Stomach smooth muscle (tissue), 2 donors: ENCODE data around the gene FAM200B.
A peak's percentile ranks its signal among the peaks of the same experiment; 100 is the strongest.

Source experiments
- H3K27ac ChIP-seq: one replicate; pipeline ENCODE4 v1.7.0; 2013; ENCODE audit warnings: mild to moderate bottlenecking, low read length, inconsistent platforms
- H3K27me3 ChIP-seq, 2 donors: one replicate each; pipeline ENCODE4 v1.7.0; 2013; ENCODE audit warnings: low read length in 2 of 2; ENCODE audit not compliant: insufficient read depth in 2 of 2, control insufficient read depth in 1 of 2
- H3K36me3 ChIP-seq, 2 donors: one replicate each; pipeline ENCODE4 v1.7.0; 2013; ENCODE audit warnings: low read length in 2 of 2; ENCODE audit not compliant: control insufficient read depth in 2 of 2, insufficient read depth in 2 of 2
- H3K4me1 ChIP-seq: one replicate; pipeline ENCODE4 v1.7.0; 2013; ENCODE audit warnings: low read length; ENCODE audit not compliant: control insufficient read depth, insufficient read depth
- H3K4me3 ChIP-seq, 2 donors: one replicate each; pipeline ENCODE4 v1.7.0; 2013; ENCODE audit warnings: low read length in 2 of 2
- H3K9ac ChIP-seq, 2 donors: one replicate each; pipeline ENCODE4 v1.7.0; 2013; ENCODE audit warnings: low read length in 2 of 2, mild to moderate bottlenecking in 1 of 2
- H3K9me3 ChIP-seq, 2 donors: one replicate each; pipeline ENCODE4 v1.7.0; 2013; ENCODE audit warnings: low read length in 2 of 2; ENCODE audit not compliant: control insufficient read depth in 2 of 2
- donor health status: healthy.
- donor health status: Pancreatic carcinoma.

FAM200B gene

GRCh38 chr4:15654593-15655222 lies 26.9 kb upstream of the FAM200B start:
- peaks cover 4% of the 10 kb centered on the region for H3K4me1 ChIP-seq

GRCh38 chr4:15655223-15656037 lies 26.2 kb upstream of the FAM200B start, which contains the start of gene FBXL5:
FBXL5 (minus strand) TSS chr4:15655357; CDS start chr4:15655287, 70 bp downstream.
- Histone ChIP-seq H3K4me1 (peaks cover 4% of the 10 kb centered on the region), H3K36me3 (no peaks in the 10 kb centered on the region)

More at GRCh38 chr4:15654593-15655222, 26.9 kb upstream of the FAM200B start:
- Histone ChIP-seq H3K4me3 (peak overlapping the region; percentile 84 to 86), H3K9ac (peak overlapping the region; percentile 80 to 87), H3K27ac (peak overlapping the region; percentile 78), H3K9me3 (no peaks in the 10 kb centered on the region), H3K36me3 (no peaks in the 10 kb centered on the region), H3K27me3 (no peaks in the 10 kb centered on the region)

GRCh38 chr4:15656038-15656470 lies 25.6 kb upstream of the FAM200B start:
- H3K36me3 ChIP-seq = no peaks in the 10 kb centered on the region
- H3K4me1 ChIP-seq = peaks cover 4% of the 10 kb centered on the region
- peak overlapping the region; percentile 97 for H3K27ac ChIP-seq
- no peaks in the 10 kb centered on the region for H3K27me3 ChIP-seq
- no peaks in the 10 kb centered on the region for H3K9me3 ChIP-seq
- peak overlapping the region; percentile 58 to 84 for H3K4me3 ChIP-seq
- H3K9ac ChIP-seq = peak overlapping the region; percentile 84 to 95

More at GRCh38 chr4:15655223-15656037, 26.2 kb upstream of the FAM200B start, which contains the start of gene FBXL5:
- Histone ChIP-seq H3K27me3 (no peaks in the 10 kb centered on the region), H3K9me3 (no peaks in the 10 kb centered on the region), H3K4me3 (peak within 1 kb of the TSS; percentile 84 to 86), H3K27ac (peak within 1 kb of the TSS; percentile 97), H3K9ac (peak within 1 kb of the TSS; percentile 87 to 95)

- Histone ChIP-seq H3K9me3 (no peaks in the 10 kb centered on the region), H3K4me1 (no peaks in the 10 kb centered on the region), H3K9ac (no peak overlapping the region), H3K4me3 (no peak overlapping the region), H3K27me3 (no peaks in the 10 kb centered on the region), H3K27ac (no peak overlapping the region), H3K36me3 (no peaks in the 10 kb centered on the region)
Observed at GRCh38 chr4:15657366-15657765, 24.3 kb upstream of the FAM200B start.

- no peak overlapping the region for H3K9ac ChIP-seq
- no peaks in the 10 kb centered on the region for H3K9me3 ChIP-seq
- no peaks in the 10 kb centered on the region for H3K27me3 ChIP-seq
- no peak overlapping the region for H3K27ac ChIP-seq
- H3K36me3 ChIP-seq = no peaks in the 10 kb centered on the region
- no peaks in the 10 kb centered on the region for H3K4me1 ChIP-seq
- no peak overlapping the region for H3K4me3 ChIP-seq
Observed at GRCh38 chr4:15658136-15658770, 23.4 kb upstream of the FAM200B start.

- no peaks in the 10 kb centered on the region for H3K4me1 ChIP-seq
- H3K9me3 ChIP-seq = no peaks in the 10 kb centered on the region
- no peak overlapping the region for H3K4me3 ChIP-seq
- H3K27me3 ChIP-seq = no peaks in the 10 kb centered on the region
- H3K9ac ChIP-seq = no peak overlapping the region
- H3K27ac ChIP-seq = no peak overlapping the region
- H3K36me3 ChIP-seq = no peaks in the 10 kb centered on the region
Observed at GRCh38 chr4:15658781-15659180, 22.8 kb upstream of the FAM200B start.

GRCh38 chr4:15659768-15660570 lies 21.7 kb upstream of the FAM200B start:
- Histone ChIP-seq H3K36me3 (no peaks in the 10 kb centered on the region), H3K9me3 (no peaks in the 10 kb centered on the region), H3K27ac (no peak overlapping the region), H3K4me1 (no peaks in the 10 kb centered on the region), H3K27me3 (no peaks in the 10 kb centered on the region), H3K4me3 (no peak overlapping the region), H3K9ac (no peak overlapping the region)

GRCh38 chr4:15665753-15666365 lies 15.8 kb upstream of the FAM200B start:
- no peak overlapping the region for H3K27ac ChIP-seq
- no peaks in the 10 kb centered on the region for H3K9me3 ChIP-seq
- H3K27me3 ChIP-seq = no peaks in the 10 kb centered on the region
- H3K4me3 ChIP-seq = no peak overlapping the region
- no peak overlapping the region for H3K9ac ChIP-seq
- no peaks in the 10 kb centered on the region for H3K4me1 ChIP-seq
- no peaks in the 10 kb centered on the region for H3K36me3 ChIP-seq

GRCh38 chr4:15667006-15667405 lies 14.6 kb upstream of the FAM200B start:
- no peak overlapping the region for H3K27ac ChIP-seq
- no peaks in the 10 kb centered on the region for H3K9me3 ChIP-seq
- no peak overlapping the region for H3K9ac ChIP-seq
- no peaks in the 10 kb centered on the region for H3K4me1 ChIP-seq
- no peak overlapping the region for H3K4me3 ChIP-seq
- H3K36me3 ChIP-seq = no peaks in the 10 kb centered on the region
- no peaks in the 10 kb centered on the region for H3K27me3 ChIP-seq
